ENCODE measurements around the gene WNT3. TPM values are rescaled to one million over a fixed set of nuclear protein-coding genes. Genes with fewer than 3 reads are reported as not detected.

WNT3 gene
- total and polyA plus RNA-seq, 2 donors (not counting 1 experiment from before 2014, with no cell fraction given): 0.86 to 1.4 TPM

GRCh38 chr17:46739982-46740381, 78.5 kb downstream of the WNT3 start:
- no peak for TF ChIP-seq EZH2 (IDR thresholded peaks at IDR 0.05; ENCODE audit: borderline replicate concordance, insufficient read depth, low read depth, low read length, poor library complexity, severe bottlenecking)
- TF ChIP-seq, protein P1, sequence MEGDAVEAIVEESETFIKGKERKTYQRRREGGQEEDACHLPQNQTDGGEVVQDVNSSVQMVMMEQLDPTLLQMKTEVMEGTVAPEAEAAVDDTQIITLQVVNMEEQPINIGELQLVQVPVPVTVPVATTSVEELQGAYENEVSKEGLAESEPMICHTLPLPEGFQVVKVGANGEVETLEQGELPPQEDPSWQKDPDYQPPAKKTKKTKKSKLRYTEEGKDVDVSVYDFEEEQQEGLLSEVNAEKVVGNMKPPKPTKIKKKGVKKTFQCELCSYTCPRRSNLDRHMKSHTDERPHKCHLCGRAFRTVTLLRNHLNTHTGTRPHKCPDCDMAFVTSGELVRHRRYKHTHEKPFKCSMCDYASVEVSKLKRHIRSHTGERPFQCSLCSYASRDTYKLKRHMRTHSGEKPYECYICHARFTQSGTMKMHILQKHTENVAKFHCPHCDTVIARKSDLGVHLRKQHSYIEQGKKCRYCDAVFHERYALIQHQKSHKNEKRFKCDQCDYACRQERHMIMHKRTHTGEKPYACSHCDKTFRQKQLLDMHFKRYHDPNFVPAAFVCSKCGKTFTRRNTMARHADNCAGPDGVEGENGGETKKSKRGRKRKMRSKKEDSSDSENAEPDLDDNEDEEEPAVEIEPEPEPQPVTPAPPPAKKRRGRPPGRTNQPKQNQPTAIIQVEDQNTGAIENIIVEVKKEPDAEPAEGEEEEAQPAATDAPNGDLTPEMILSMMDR (IDR thresholded peaks at IDR 0.05): no peak
- ChIA-PET CTCF (interaction anchor here (0.9 to 1.3 kb wide), 2 partner anchors 10 to 41 kb away, joined by 3 to 4 read pairs; no protein-coding TSS in a partner anchor), POLR2A (no interaction called here)
- Histone ChIP-seq H3K79me2 (ENCODE audit: control insufficient read depth, insufficient read depth, low read length) (no peaks in the 10 kb centered on the region), H3K36me3 (replicated peaks in 1 of 2; ENCODE audit: control extremely low read depth in 1 of 2, control insufficient read depth in 1 of 2, extremely low read depth in 1 of 2, insufficient read depth in 2 of 2, low read length in 1 of 2) (peaks cover 0 to 3% of the 10 kb centered on the region in 2 experiments), H4K20me1 (ENCODE audit: control insufficient read depth, insufficient read depth, low read length, poor library complexity, severe bottlenecking) (no peaks in the 10 kb centered on the region), H3K9ac (ENCODE audit: low read length) (no peak overlapping the region), H2AFZ (ENCODE audit: insufficient read depth, low read depth, low read length, poor library complexity, severe bottlenecking) (no peak overlapping the region), H3K4me2 (replicated peaks; ENCODE audit: low read depth, low read length, poor library complexity, severe bottlenecking) (no peak overlapping the region), H3K27me3 (replicated peaks in 1 of 4; ENCODE audit: control extremely low read depth in 1 of 4, control insufficient read depth in 3 of 4, insufficient read depth in 4 of 4, low read length in 3 of 4) (no peaks in the 10 kb centered on the region), H3K4me1 (ENCODE audit: control insufficient read depth in 2 of 2, insufficient read depth in 2 of 2, low read length in 2 of 2) (peaks cover 36 to 37% of the 10 kb centered on the region in 2 donors), H3K9me3 (ENCODE audit: control extremely low read depth in 1 of 3, control insufficient read depth in 2 of 3, insufficient read depth in 1 of 3, low read length in 2 of 3) (no peaks in the 10 kb centered on the region), H3K27ac (ENCODE audit: low read length in 2 of 2) (no peak overlapping the region), H3K4me3 (ENCODE audit: control extremely low read depth in 1 of 5, extremely low read depth in 1 of 5, insufficient read depth in 1 of 5, low read depth in 2 of 5, low read length in 4 of 5) (no peak overlapping the region)
- Mint-ChIP-seq H3K4me1 (peaks cover 41% of the 10 kb centered on the region), H3K27me3 (no peaks in the 10 kb centered on the region), H3K4me3 (no peak overlapping the region), H3K9me3 (ENCODE audit: insufficient read depth) (no peaks in the 10 kb centered on the region), H3K27ac (no peak overlapping the region)
- intact Hi-C loops (cut with micrococcal nuclease): no loop called here
- DNase-seq: no peak
- ATAC-seq (ENCODE audit: low read depth): no peak

DNA sequence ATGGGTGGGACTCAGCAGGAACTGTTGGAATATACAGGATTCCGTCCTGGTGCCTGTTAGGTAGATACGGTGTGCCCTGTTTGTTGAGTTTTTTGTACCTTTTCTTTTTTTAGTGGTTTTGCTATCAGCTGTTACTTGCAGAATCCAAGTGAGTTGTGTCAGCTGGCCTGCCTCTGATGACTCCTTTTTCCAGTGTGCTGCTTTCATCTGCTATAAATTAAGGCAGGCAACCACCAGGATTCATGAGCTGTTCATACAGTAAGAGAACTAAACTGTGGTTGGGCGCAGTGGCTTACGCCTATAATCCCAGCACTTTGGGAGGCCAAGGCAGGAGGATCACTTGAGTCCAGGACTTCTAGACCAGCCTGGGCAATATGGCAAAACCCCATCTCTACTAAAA, 79.9 kb downstream of the WNT3 start:
- Mint-ChIP-seq H3K27me3 (no peaks in the 10 kb centered on the region), H3K9me3 (ENCODE audit: insufficient read depth) (no peaks in the 10 kb centered on the region), H3K27ac (peak overlapping the region; percentile 56), H3K4me1 (peaks cover 46% of the 10 kb centered on the region), H3K4me3 (no peak overlapping the region)
- Histone ChIP-seq H3K36me3 (replicated peaks in 1 of 2; ENCODE audit: control extremely low read depth in 1 of 2, control insufficient read depth in 1 of 2, extremely low read depth in 1 of 2, insufficient read depth in 2 of 2, low read length in 1 of 2) (peaks cover 2 to 3% of the 10 kb centered on the region in 2 experiments), H3K27ac (ENCODE audit: low read length in 2 of 2) (no peak overlapping the region), H3K27me3 (replicated peaks in 1 of 4; ENCODE audit: control extremely low read depth in 1 of 4, control insufficient read depth in 3 of 4, insufficient read depth in 4 of 4, low read length in 3 of 4) (no peaks in the 10 kb centered on the region), H3K79me2 (ENCODE audit: control insufficient read depth, insufficient read depth, low read length) (no peaks in the 10 kb centered on the region), H3K4me3 (ENCODE audit: control extremely low read depth in 1 of 5, extremely low read depth in 1 of 5, insufficient read depth in 1 of 5, low read depth in 2 of 5, low read length in 4 of 5) (no peak overlapping the region), H3K9ac (ENCODE audit: low read length) (no peak overlapping the region), H3K4me2 (replicated peaks; ENCODE audit: low read depth, low read length, poor library complexity, severe bottlenecking) (peak overlapping the region; percentile 68), H3K9me3 (ENCODE audit: control extremely low read depth in 1 of 3, control insufficient read depth in 2 of 3, insufficient read depth in 1 of 3, low read length in 2 of 3) (no peaks in the 10 kb centered on the region), H2AFZ (ENCODE audit: insufficient read depth, low read depth, low read length, poor library complexity, severe bottlenecking) (no peak overlapping the region), H3K4me1 (ENCODE audit: control insufficient read depth in 2 of 2, insufficient read depth in 2 of 2, low read length in 2 of 2) (peaks cover 39 to 40% of the 10 kb centered on the region in 2 donors), H4K20me1 (ENCODE audit: control insufficient read depth, insufficient read depth, low read length, poor library complexity, severe bottlenecking) (no peaks in the 10 kb centered on the region)
- no peak for ATAC-seq (ENCODE audit: low read depth)
- intact Hi-C loops (cut with micrococcal nuclease): no loop called here
- TF ChIP-seq, protein P1 (IDR thresholded peaks at IDR 0.05): no peak
- TF ChIP-seq EZH2 (IDR thresholded peaks at IDR 0.05; ENCODE audit: borderline replicate concordance, insufficient read depth, low read depth, low read length, poor library complexity, severe bottlenecking): no peak
- 100% methylated on average over 3 of the region's 4 CpGs for WGBS (ENCODE audit: insufficient coverage)
- no peak for DNase-seq
- ChIA-PET CTCF (interaction anchor here (0.6 to 1.3 kb wide), 3 partner anchors 10 to 209 kb away, joined by 3 to 4 read pairs (median 4); no protein-coding TSS in a partner anchor), POLR2A (no interaction called here)
